ENCODE data around the gene TUBB1. TPM values are rescaled to one million over a fixed set of nuclear protein-coding genes. Genes with fewer than 3 reads are reported as not detected.
A peak's percentile ranks its signal among the peaks of the same experiment; 100 is the strongest.

The TUBB1 gene
- not detected for total RNA-seq

GRCh38 chr20:59019217-59019616 is at the start of gene TUBB1:
Gene TUBB1 (plus strand): TSS chr20:59019429. CDS start chr20:59019523, 94 bp downstream.
- Mint-ChIP-seq H3K4me3 (no peak within 1 kb of the TSS), H3K4me1 (peaks cover 23% of the 10 kb centered on the region), H3K27me3 (no peaks in the 10 kb centered on the region), H3K9me3 (ENCODE audit: low read depth) (no peaks in the 10 kb centered on the region), H3K36me3 (peaks cover 5% of the 10 kb centered on the region), H3K27ac (no peak within 1 kb of the TSS)
- ATAC-seq (no peak), DNase-seq (peak; percentile 23)
- CTCF ChIA-PET = no interaction called here

- CTCF ChIA-PET = no interaction called here
- no peaks in the 10 kb centered on the region for H3K4me1 Mint-ChIP-seq
- H3K27ac Mint-ChIP-seq = no peak overlapping the region
- H3K36me3 Mint-ChIP-seq = peaks cover 2% of the 10 kb centered on the region
- H3K27me3 Mint-ChIP-seq = peaks cover 27% of the 10 kb centered on the region
- H3K4me3 Mint-ChIP-seq = no peak overlapping the region
- no peak for ATAC-seq
- peaks cover 2% of the 10 kb centered on the region for H3K9me3 Mint-ChIP-seq (ENCODE audit: low read depth)
- no peak for DNase-seq
These were observed 49.8 kb upstream of the TUBB1 start for GRCh38 chr20:58969439-58969838.

GRCh38 chr20:58970146-58970545 is 49.1 kb upstream of the TUBB1 start:
- Mint-ChIP-seq H3K4me1 (no peaks in the 10 kb centered on the region), H3K4me3 (no peak overlapping the region), H3K36me3 (peaks cover 3% of the 10 kb centered on the region), H3K27ac (no peak overlapping the region), H3K9me3 (ENCODE audit: low read depth) (peaks cover 2% of the 10 kb centered on the region), H3K27me3 (peaks cover 22% of the 10 kb centered on the region)
- no peak for DNase-seq
- no peak for ATAC-seq
- CTCF ChIA-PET = no interaction called here

- no peak overlapping the region for H3K27ac Mint-ChIP-seq
- no peak overlapping the region for H3K4me3 Mint-ChIP-seq
- peaks cover 8% of the 10 kb centered on the region for H3K36me3 Mint-ChIP-seq
- no peak for DNase-seq
- CTCF ChIA-PET = interaction anchor here (1.2 kb wide), 1 partner anchor 16 kb away, joined by 3 read pairs; no protein-coding TSS in a partner anchor
- H3K9me3 Mint-ChIP-seq (ENCODE audit: low read depth) = peaks cover 7% of the 10 kb centered on the region
- no peak for ATAC-seq
- peaks cover 4% of the 10 kb centered on the region for H3K4me1 Mint-ChIP-seq
- H3K27me3 Mint-ChIP-seq = peaks cover 18% of the 10 kb centered on the region
These were observed 47.8 kb upstream of the TUBB1 start for GRCh38 chr20:58971429-58971828.

GRCh38 chr20:58973179-58973578 is 46.0 kb upstream of the TUBB1 start:
- Mint-ChIP-seq H3K4me3 (no peak overlapping the region), H3K36me3 (peaks cover 11% of the 10 kb centered on the region), H3K4me1 (peaks cover 7% of the 10 kb centered on the region), H3K9me3 (ENCODE audit: low read depth) (peaks cover 7% of the 10 kb centered on the region), H3K27me3 (peaks cover 18% of the 10 kb centered on the region), H3K27ac (no peak overlapping the region)
- ATAC-seq (no peak), DNase-seq (no peak)
- CTCF ChIA-PET = no interaction called here

- peaks cover 15% of the 10 kb centered on the region for H3K27me3 Mint-ChIP-seq
- peaks cover 5% of the 10 kb centered on the region for H3K9me3 Mint-ChIP-seq (ENCODE audit: low read depth)
- no peak overlapping the region for H3K27ac Mint-ChIP-seq
- ATAC-seq = no peak
- peaks cover 7% of the 10 kb centered on the region for H3K4me1 Mint-ChIP-seq
- peaks cover 10% of the 10 kb centered on the region for H3K36me3 Mint-ChIP-seq
- CTCF ChIA-PET = no interaction called here
- DNase-seq = no peak
- H3K4me3 Mint-ChIP-seq = no peak overlapping the region
These were observed 45.4 kb upstream of the TUBB1 start for GRCh38 chr20:58973866-58974265.

- H3K27ac Mint-ChIP-seq = no peak overlapping the region
- H3K4me3 Mint-ChIP-seq = no peak overlapping the region
- H3K36me3 Mint-ChIP-seq = peaks cover 9% of the 10 kb centered on the region
- CTCF ChIA-PET = no interaction called here
- DNase-seq (no peak), ATAC-seq (no peak)
- peaks cover 5% of the 10 kb centered on the region for H3K9me3 Mint-ChIP-seq (ENCODE audit: low read depth)
- H3K4me1 Mint-ChIP-seq = peaks cover 7% of the 10 kb centered on the region
- H3K27me3 Mint-ChIP-seq = peaks cover 5% of the 10 kb centered on the region
These were observed 43.9 kb upstream of the TUBB1 start for GRCh38 chr20:58975353-58975752.

- no peak for ATAC-seq
- peaks cover 5% of the 10 kb centered on the region for H3K9me3 Mint-ChIP-seq (ENCODE audit: low read depth)
- peaks cover 9% of the 10 kb centered on the region for H3K36me3 Mint-ChIP-seq
- no peak overlapping the region for H3K4me3 Mint-ChIP-seq
- CTCF ChIA-PET = no interaction called here
- peaks cover 7% of the 10 kb centered on the region for H3K4me1 Mint-ChIP-seq
- DNase-seq = no peak
- H3K27me3 Mint-ChIP-seq = no peaks in the 10 kb centered on the region
- no peak overlapping the region for H3K27ac Mint-ChIP-seq
These were observed 43.0 kb upstream of the TUBB1 start for GRCh38 chr20:58976061-58976730.

- peaks cover 14% of the 10 kb centered on the region for H3K36me3 Mint-ChIP-seq
- no peak for ATAC-seq
- no peak for DNase-seq
- H3K4me3 Mint-ChIP-seq = no peak overlapping the region
- no peak overlapping the region for H3K27ac Mint-ChIP-seq
- H3K4me1 Mint-ChIP-seq = peaks cover 21% of the 10 kb centered on the region
- CTCF ChIA-PET = no interaction called here
- H3K27me3 Mint-ChIP-seq = no peaks in the 10 kb centered on the region
- H3K9me3 Mint-ChIP-seq (ENCODE audit: low read depth) = peaks cover 5% of the 10 kb centered on the region
These were observed 40.7 kb upstream of the TUBB1 start for GRCh38 chr20:58978351-58979190.

- Mint-ChIP-seq H3K27me3 (no peaks in the 10 kb centered on the region), H3K4me3 (peak within 1 kb of the TSS; percentile 88), H3K27ac (peak within 1 kb of the TSS; percentile 86), H3K4me1 (peaks cover 39% of the 10 kb centered on the region), H3K9me3 (ENCODE audit: low read depth) (no peaks in the 10 kb centered on the region), H3K36me3 (peaks cover 21% of the 10 kb centered on the region)
- DNase-seq (peak; percentile 90), ATAC-seq (peak; percentile 87)
- CTCF ChIA-PET = interaction anchor here (0.8 to 1.5 kb wide), 2 partner anchors 73 to 330 kb away, joined by 4 to 5 read pairs; partner anchors contain the start of gene STX16
These were observed 38.3 kb upstream of the TUBB1 start, which contains the start of gene NELFCD for GRCh38 chr20:58980711-58981627. Gene NELFCD (plus strand): TSS chr20:58981256. CDS start chr20:58981310, 54 bp downstream.

GRCh38 chr20:58981628-58982364 is 37.4 kb upstream of the TUBB1 start:
- peaks cover 21% of the 10 kb centered on the region for H3K36me3 Mint-ChIP-seq
- H3K27ac Mint-ChIP-seq = peak overlapping the region; percentile 86
- H3K4me1 Mint-ChIP-seq = peaks cover 38% of the 10 kb centered on the region
- CTCF ChIA-PET = interaction anchor here (0.5 to 1.9 kb wide), 7 partner anchors 51 to 422 kb away, joined by 3 to 6 read pairs (median 4); partner anchors contain the start of genes ATP5F1E and STX16
- peak overlapping the region; percentile 88 for H3K4me3 Mint-ChIP-seq
- H3K27me3 Mint-ChIP-seq = no peaks in the 10 kb centered on the region
- DNase-seq (peak; percentile 51), ATAC-seq (peak; percentile 10)
- H3K9me3 Mint-ChIP-seq (ENCODE audit: low read depth) = no peaks in the 10 kb centered on the region

- Mint-ChIP-seq H3K36me3 (peaks cover 24% of the 10 kb centered on the region), H3K4me3 (peak overlapping the region; percentile 88)
These were observed 36.7 kb upstream of the TUBB1 start for GRCh38 chr20:58982406-58983114.

More at GRCh38 chr20:58982406-58983114, 36.7 kb upstream of the TUBB1 start:
- H3K27me3 Mint-ChIP-seq = no peaks in the 10 kb centered on the region
- peaks cover 44% of the 10 kb centered on the region for H3K4me1 Mint-ChIP-seq
- DNase-seq (peak; percentile 60), ATAC-seq (peak; percentile 13)
- CTCF ChIA-PET = interaction anchor here (0.5 to 1.9 kb wide), 8 partner anchors 10 to 421 kb away, joined by 3 to 6 read pairs (median 3); partner anchors contain the start of gene ATP5F1E
- no peaks in the 10 kb centered on the region for H3K9me3 Mint-ChIP-seq (ENCODE audit: low read depth)
- H3K27ac Mint-ChIP-seq = peak overlapping the region; percentile 83

Data from activated CD8-positive, alpha-beta memory T cell treated with anti-CD3 and anti-CD28 coated beads, Interleukin-2, amount 10 ng/mL, durations not matched to agents 7 days and 5 days (primary cell).